ENCODE results near the gene MEGF11. TPM values are rescaled to one million over a fixed set of nuclear protein-coding genes. Genes with fewer than 3 reads are reported as not detected.

MEGF11 gene
- polyA plus RNA-seq, 3 donors: not detected

DNA sequence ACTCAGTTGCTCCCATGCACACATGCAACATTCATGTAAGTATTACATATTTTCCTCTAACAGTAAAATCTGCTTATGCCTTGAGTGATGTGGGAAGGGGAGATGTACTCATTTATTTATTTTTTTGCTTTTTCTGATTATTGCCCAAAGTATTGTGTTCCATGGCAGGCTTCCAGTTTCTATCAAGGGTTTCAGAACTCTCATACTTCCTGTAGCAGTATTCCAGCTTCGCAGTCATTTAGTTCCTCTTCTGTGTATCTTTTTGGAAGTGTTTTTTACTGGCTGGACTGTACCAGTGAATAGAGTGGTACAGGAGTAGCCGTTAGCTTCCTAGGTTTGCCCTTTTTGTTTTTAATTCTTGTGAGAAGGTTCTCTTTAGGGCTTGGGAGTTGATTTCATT, 357.3 kb downstream of the MEGF11 start:
- Histone ChIP-seq H3K27ac (ENCODE audit: low read depth in 1 of 2, low read length in 2 of 2) (no peak overlapping the region), H3K9me3 (replicated peaks in 1 of 2; ENCODE audit: control insufficient read depth in 1 of 2, insufficient read depth in 1 of 2, low read length in 2 of 2) (no peaks in the 10 kb centered on the region), H3K4me3 (replicated peaks in 1 of 3; ENCODE audit: low read depth in 2 of 3, low read length in 3 of 3) (no peak overlapping the region), H3K79me2 (ENCODE audit: insufficient read depth, low read length) (no peaks in the 10 kb centered on the region), H3K4me2 (replicated peaks; ENCODE audit: extremely low read depth, low read length, poor library complexity, severe bottlenecking) (no peak overlapping the region), H3K4me1 (ENCODE audit: control insufficient read depth in 1 of 2, insufficient read depth in 2 of 2, low read length in 2 of 2) (peaks cover 25 to 28% of the 10 kb centered on the region in 2 donors), H4K20me1 (ENCODE audit: insufficient read depth, low read length) (peaks cover 16% of the 10 kb centered on the region), H3K27me3 (ENCODE audit: control insufficient read depth in 2 of 2, insufficient read depth in 2 of 2, low read length in 2 of 2) (no peaks in the 10 kb centered on the region), H2AFZ (ENCODE audit: insufficient read depth, low read depth, low read length, poor library complexity, severe bottlenecking) (no peak overlapping the region), H3K9ac (ENCODE audit: insufficient read depth, low read length, poor library complexity, severe bottlenecking) (no peak overlapping the region), H3K36me3 (replicated peaks in 1 of 2; ENCODE audit: control insufficient read depth in 1 of 2, insufficient read depth in 2 of 2, low read length in 2 of 2) (peaks cover 26 to 61% of the 10 kb centered on the region in 2 donors)
- H3K36me3 Mint-ChIP-seq: peaks cover 36 to 52% of the 10 kb centered on the region in 2 donors
- no peak overlapping the region for H3K4me3 Mint-ChIP-seq
- peaks cover 28% of the 10 kb centered on the region for H3K4me1 Mint-ChIP-seq
- H3K9me3 Mint-ChIP-seq: no peaks in the 10 kb centered on the region
- H3K27me3 Mint-ChIP-seq (ENCODE audit: low read depth in 3 of 3): peaks cover 0 to under 1% (median 0%) of the 10 kb centered on the region in 3 donors
- WGBS (ENCODE audit: insufficient coverage): 48% methylated on average over 2 of the region's 2 CpGs
- no peak overlapping the region for H3K27ac Mint-ChIP-seq
- DNase-seq: no peak
- TF ChIP-seq, protein P1, sequence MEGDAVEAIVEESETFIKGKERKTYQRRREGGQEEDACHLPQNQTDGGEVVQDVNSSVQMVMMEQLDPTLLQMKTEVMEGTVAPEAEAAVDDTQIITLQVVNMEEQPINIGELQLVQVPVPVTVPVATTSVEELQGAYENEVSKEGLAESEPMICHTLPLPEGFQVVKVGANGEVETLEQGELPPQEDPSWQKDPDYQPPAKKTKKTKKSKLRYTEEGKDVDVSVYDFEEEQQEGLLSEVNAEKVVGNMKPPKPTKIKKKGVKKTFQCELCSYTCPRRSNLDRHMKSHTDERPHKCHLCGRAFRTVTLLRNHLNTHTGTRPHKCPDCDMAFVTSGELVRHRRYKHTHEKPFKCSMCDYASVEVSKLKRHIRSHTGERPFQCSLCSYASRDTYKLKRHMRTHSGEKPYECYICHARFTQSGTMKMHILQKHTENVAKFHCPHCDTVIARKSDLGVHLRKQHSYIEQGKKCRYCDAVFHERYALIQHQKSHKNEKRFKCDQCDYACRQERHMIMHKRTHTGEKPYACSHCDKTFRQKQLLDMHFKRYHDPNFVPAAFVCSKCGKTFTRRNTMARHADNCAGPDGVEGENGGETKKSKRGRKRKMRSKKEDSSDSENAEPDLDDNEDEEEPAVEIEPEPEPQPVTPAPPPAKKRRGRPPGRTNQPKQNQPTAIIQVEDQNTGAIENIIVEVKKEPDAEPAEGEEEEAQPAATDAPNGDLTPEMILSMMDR (IDR thresholded peaks at IDR 0.05): no peak
- intact Hi-C loops (cut with micrococcal nuclease): no loop called here

DNA sequence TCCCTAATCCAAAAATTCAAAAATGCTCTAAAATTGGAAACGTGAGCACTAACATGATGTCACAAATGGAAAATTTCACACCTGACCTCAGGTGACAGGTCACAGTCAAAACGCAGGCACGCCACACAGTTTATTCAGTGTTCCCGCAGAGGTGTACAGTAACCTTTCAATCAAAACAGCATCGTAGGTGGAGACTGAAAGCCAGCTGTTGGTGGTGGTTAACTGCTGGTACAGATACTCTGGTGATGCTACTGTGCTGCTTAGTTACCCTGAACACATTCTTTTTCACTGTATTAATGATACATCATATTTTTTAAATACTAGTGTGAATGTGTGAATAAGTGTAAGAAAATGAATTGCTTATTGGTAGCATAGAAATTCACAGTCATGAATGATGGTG, 360.5 kb downstream of the MEGF11 start:
- H4K20me1 ChIP-seq (ENCODE audit: insufficient read depth, low read length): peaks cover 22% of the 10 kb centered on the region
- H3K4me3 ChIP-seq (replicated peaks in 1 of 3; ENCODE audit: low read depth in 2 of 3, low read length in 3 of 3): no peak overlapping the region
- peaks cover 9 to 11% of the 10 kb centered on the region in 2 donors for H3K4me1 ChIP-seq (ENCODE audit: control insufficient read depth in 1 of 2, insufficient read depth in 2 of 2, low read length in 2 of 2)
- no peak overlapping the region for H3K27ac ChIP-seq (ENCODE audit: low read depth in 1 of 2, low read length in 2 of 2)
- peaks cover 10% of the 10 kb centered on the region for H3K4me1 Mint-ChIP-seq
- peak overlapping the region in 2 of 7 donors; percentile 28 to 33 for H3K27ac Mint-ChIP-seq
- no peak overlapping the region for H3K9ac ChIP-seq (ENCODE audit: insufficient read depth, low read length, poor library complexity, severe bottlenecking)
- H3K4me2 ChIP-seq (replicated peaks; ENCODE audit: extremely low read depth, low read length, poor library complexity, severe bottlenecking): no peak overlapping the region
- WGBS (ENCODE audit: insufficient coverage): 93% methylated on average over 4 of the region's 5 CpGs
- H3K4me3 Mint-ChIP-seq: no peak overlapping the region
- TF ChIP-seq, protein P1 (IDR thresholded peaks at IDR 0.05): no peak
- intact Hi-C loops (cut with micrococcal nuclease): no loop called here
- H3K79me2 ChIP-seq (ENCODE audit: insufficient read depth, low read length): no peaks in the 10 kb centered on the region
- no peak overlapping the region for H2AFZ ChIP-seq (ENCODE audit: insufficient read depth, low read depth, low read length, poor library complexity, severe bottlenecking)
- peaks cover 51 to 64% of the 10 kb centered on the region in 2 donors for H3K36me3 Mint-ChIP-seq
- H3K27me3 ChIP-seq (ENCODE audit: control insufficient read depth in 2 of 2, insufficient read depth in 2 of 2, low read length in 2 of 2): no peaks in the 10 kb centered on the region
- DNase-seq: no peak
- H3K27me3 Mint-ChIP-seq (ENCODE audit: low read depth in 3 of 3): peaks cover 0 to 1% (median 0%) of the 10 kb centered on the region in 3 donors
- no peaks in the 10 kb centered on the region for H3K9me3 ChIP-seq (replicated peaks in 1 of 2; ENCODE audit: control insufficient read depth in 1 of 2, insufficient read depth in 1 of 2, low read length in 2 of 2)
- H3K9me3 Mint-ChIP-seq: no peaks in the 10 kb centered on the region
- peaks cover 53 to 73% of the 10 kb centered on the region in 2 donors for H3K36me3 ChIP-seq (replicated peaks in 1 of 2; ENCODE audit: control insufficient read depth in 1 of 2, insufficient read depth in 2 of 2, low read length in 2 of 2)
